ENCODE results near the gene NFATC3. TPM values are rescaled to one million over a fixed set of nuclear protein-coding genes. Genes with fewer than 3 reads are reported as not detected.
A peak's percentile ranks its signal among the peaks of the same experiment; 100 is the strongest.

Gene NFATC3
- total RNA-seq, 1 experiment from 2014 or later: 33.0 TPM

- Mint-ChIP-seq H3K27ac (peak overlapping the region in 2 of 3 experiments; percentile 25 to 88; a peak in 3 of 7 replicates), H3K27me3 (ENCODE audit: low read depth) (no peaks in the 10 kb centered on the region), H3K4me3 (no peak overlapping the region; a peak in 1 of 5 replicates), H3K4me1 (peaks cover 2 to 3% of the 10 kb centered on the region in 2 experiments; a peak in 2 of 4 replicates), H3K9me3 (no peaks in the 10 kb centered on the region), H3K36me3 (ENCODE audit: insufficient read depth in 1 of 3, low read depth in 3 of 3) (peaks cover 7 to 20% (median 15%) of the 10 kb centered on the region in 3 experiments; a peak in 6 of 7 replicates)
- Histone ChIP-seq H3T11ph (ENCODE audit: low read length) (no peak overlapping the region), H3K56ac (ENCODE audit: insufficient read length, low read depth, low read length) (no peak overlapping the region), H3K9me3 (ENCODE audit: control insufficient read depth, low read depth, low read length) (no peaks in the 10 kb centered on the region), H2BK5ac (ENCODE audit: insufficient read length, low read length) (no peak overlapping the region), H2AFZ (ENCODE audit: low read length) (no peak overlapping the region), H3K18ac (ENCODE audit: insufficient read length, low read depth, low read length) (no peak overlapping the region), H2BK12ac (ENCODE audit: insufficient read length, low read depth, low read length) (no peak overlapping the region), H4K20me1 (ENCODE audit: control insufficient read depth, insufficient read depth, insufficient read length) (no peaks in the 10 kb centered on the region), H3K23me2 (ENCODE audit: insufficient read length, low read depth, low read length, poor library complexity, severe bottlenecking) (no peaks in the 10 kb centered on the region), H3K23ac (ENCODE audit: insufficient read length, low read depth, low read length) (no peak overlapping the region), H3K79me2 (ENCODE audit: insufficient read depth, low read length) (no peaks in the 10 kb centered on the region), H3K79me1 (ENCODE audit: insufficient read depth, low read depth, low read length, poor library complexity, severe bottlenecking) (no peaks in the 10 kb centered on the region), H2BK15ac (ENCODE audit: low read depth, low read length) (no peak overlapping the region), H3K4me1 (ENCODE audit: insufficient read depth, low read length) (no peaks in the 10 kb centered on the region), H4K8ac (replicated peaks; ENCODE audit: insufficient read length, low read depth, low read length) (no peak overlapping the region), H3K4ac (ENCODE audit: low read depth, low read length) (no peak overlapping the region), H3K9ac (ENCODE audit: extremely low read depth, insufficient read length, low read length) (no peak overlapping the region), H3K27me3 (ENCODE audit: insufficient read depth, low read length) (no peaks in the 10 kb centered on the region), H2BK120ac (ENCODE audit: low read depth, low read length, poor library complexity, severe bottlenecking) (no peak overlapping the region), H3K27ac (ENCODE audit: insufficient read length, low read depth, low read length) (no peak overlapping the region), H4K91ac (ENCODE audit: insufficient read length, low read depth, low read length) (no peak overlapping the region), H2BK20ac (ENCODE audit: low read depth, low read length, poor library complexity, severe bottlenecking) (no peak overlapping the region), H2AK5ac (ENCODE audit: insufficient read length, low read length) (no peak overlapping the region), H3K4me2 (ENCODE audit: insufficient read depth, insufficient read length, low read length) (no peak overlapping the region), H4K5ac (ENCODE audit: insufficient read length, low read depth, low read length) (no peak overlapping the region), H3K14ac (ENCODE audit: insufficient read depth, low read length) (no peak overlapping the region)
- no CpG with 5 or more reads among the region's 9 CpGs for WGBS (ENCODE audit: extremely low coverage, insufficient read length, low lambda C conversion rate)
- no peak for DNase-seq
- TF ChIP-seq CTCF (conservative IDR thresholded peaks at IDR 0.05): no peak
Observed at GRCh38 chr16:68037841-68038597, 47.2 kb upstream of the NFATC3 start.
